HG02852 (cell line): ENCODE measurements around the gene STRN4.

Source experiments
- ATAC-seq: cut with Tn5 transposase; IDR thresholded peaks from one replicate; pipeline ENCODE4 v1.9.1; 2021; ENCODE audit warnings: mild to moderate bottlenecking, moderate library complexity; ENCODE audit not compliant: unreplicated experiment

STRN4 gene

GRCh38 chr19:46725859-46726393 is 20.3 kb downstream of the STRN4 start:
- no peak for ATAC-seq

DNA sequence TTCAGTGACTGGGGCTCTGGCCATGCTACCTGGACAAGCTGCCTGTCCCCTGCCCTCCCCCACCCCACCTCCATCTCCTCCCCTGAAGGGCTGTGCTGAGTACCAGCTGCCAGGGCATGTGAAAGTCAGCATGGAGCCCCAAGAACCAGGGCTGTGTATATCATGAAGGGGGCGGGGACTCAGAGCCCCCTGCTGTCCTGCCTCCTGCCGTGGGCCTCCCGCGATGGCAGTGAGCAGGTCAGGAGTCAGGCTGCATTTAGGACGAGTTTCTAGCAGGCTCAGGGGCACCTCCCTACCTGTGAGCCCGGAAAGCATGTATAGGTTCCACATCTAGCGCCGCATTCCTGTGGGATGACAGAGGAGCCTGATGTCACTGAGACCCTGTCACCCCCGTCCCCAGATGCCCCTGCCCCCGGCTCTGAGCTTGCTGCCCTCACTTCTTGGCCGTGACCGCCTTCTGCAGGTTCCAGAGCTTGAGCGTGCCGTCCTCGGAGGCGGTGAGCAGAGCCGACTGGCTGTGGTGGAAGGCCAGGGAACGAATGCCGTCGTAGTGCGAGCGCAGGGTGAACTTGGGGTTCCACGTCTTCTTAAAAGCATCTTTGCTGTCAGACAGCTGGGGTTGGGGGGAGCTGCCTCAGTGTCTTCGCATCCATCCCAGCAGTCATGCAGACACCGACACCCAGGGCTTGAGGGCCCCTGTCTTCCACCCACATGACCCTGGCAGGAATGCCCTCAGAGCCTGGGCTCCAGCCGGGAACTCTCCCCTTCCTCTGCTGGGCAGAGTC is 21.0 kb downstream of the STRN4 start:
- no peak for ATAC-seq

DNA sequence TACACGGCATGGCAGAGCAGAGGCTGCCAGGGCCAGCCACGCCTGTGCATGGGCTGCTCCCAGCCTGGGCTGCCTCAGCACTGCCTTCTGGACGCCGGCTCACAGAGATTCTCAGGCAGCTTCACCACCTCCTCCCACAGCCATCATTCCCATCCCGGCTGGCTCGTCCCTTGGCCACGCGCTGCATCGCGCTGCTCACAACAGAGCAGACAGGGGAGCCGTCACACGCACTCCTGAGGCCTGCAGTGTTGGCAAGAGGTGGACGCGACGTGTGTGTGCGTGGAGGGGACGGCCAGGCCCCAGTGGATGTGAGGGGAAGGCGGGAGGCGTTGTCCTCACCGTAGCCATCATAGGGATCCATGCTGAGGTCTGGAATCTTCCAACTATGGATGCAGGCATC is 21.8 kb downstream of the STRN4 start:
- ATAC-seq: no peak

- no peak for ATAC-seq
Observed at GRCh38 chr19:46723471-46723870, 22.8 kb downstream of the STRN4 start.

DNA sequence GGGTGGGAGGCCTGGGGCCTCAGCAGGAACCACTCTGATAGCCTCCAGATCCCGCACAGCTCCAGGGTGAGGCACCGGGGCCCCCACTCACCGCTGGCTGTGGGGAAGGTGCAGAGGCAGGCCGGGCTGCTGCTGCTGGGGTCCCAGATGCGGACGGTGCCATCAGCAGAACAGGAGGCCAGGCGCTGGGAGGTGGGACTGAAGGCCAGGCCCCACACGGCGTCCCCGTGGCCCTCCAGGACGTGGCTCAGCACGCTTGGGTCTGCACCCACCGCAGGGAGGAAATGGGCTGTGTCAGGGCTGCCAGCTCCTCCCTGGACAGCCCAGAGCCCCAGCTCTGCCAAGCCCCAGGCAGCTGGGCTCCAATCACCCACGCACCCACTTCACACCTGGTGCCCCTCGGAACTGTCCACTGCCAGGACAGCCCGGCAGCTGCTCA is 23.2 kb downstream of the STRN4 start:
- ATAC-seq: no peak

- ATAC-seq: no peak
Observed at GRCh38 chr19:46722421-46723022, 23.7 kb downstream of the STRN4 start.

GRCh38 chr19:46722004-46722380 is 24.3 kb downstream of the STRN4 start:
- ATAC-seq: no peak

DNA sequence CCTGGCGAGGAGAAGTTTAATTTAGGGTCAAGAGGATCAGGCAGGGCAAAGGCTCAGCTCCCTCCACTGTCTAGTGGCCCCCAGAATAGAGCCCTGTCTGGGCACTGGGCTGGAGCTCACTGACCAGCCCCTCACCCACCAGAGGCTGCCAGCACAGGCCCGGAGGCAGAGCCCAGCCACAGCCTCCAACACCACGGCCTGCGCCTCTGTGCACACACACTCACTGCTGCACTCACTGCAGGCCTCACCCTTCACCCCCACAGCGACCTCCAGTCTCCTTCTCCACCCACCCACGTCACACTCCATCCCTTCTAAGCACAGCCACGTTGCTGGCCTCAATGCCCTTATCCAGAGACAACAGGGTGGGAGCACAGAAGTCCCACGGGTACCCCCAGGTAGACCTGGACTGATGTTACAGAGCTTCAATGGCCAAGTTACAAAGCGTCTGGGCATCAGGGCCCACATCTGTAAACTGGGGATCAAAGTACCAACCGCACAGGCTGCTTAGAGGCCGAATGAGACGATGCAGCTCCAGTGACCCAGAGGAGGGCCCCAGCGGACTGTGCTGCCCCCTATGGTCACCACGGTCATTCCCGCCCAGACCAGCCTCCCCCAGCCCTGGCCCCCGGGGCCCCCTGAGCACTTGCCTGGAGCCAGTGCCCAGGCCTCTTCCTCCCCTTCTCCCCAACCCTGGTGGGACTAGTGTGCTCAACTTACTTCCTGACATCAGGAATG is 24.8 kb downstream of the STRN4 start:
- ATAC-seq: no peak

DNA sequence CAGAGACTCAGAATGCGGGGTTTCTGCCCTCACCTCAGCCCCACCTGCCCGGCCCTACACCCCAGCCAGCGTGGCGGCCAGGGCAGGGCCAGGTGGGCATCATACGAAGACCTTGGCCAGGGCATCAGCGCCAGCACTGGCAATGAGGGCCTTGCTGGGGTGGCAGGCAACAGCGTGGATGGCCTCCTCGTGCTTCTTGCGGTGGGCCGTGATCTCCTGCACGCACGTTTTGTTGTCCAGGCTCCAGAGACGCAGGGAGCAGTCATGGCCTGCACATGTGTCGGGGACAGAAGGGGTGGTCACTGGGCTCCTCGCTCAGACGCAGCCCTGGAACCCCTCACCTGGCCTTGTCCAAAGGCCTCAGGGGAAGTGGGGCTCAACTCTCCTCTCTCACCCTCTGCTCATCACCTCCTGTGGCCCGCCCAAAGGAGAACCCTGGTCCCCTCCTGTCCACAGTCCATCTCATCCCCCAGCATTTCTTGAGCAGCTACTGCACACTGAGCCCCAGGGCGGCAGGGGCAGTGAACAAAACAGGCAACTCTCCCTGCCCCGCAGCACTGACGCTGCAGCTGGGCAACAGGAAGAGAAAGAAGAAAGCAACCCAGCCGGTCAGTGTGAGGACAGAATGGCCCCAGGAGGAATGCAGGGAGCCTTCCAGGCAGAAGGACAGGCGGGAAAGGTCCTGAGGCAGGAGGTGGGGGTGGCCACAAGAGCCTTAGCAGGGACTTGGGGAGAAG is 25.6 kb downstream of the STRN4 start:
- ATAC-seq: no peak

DNA sequence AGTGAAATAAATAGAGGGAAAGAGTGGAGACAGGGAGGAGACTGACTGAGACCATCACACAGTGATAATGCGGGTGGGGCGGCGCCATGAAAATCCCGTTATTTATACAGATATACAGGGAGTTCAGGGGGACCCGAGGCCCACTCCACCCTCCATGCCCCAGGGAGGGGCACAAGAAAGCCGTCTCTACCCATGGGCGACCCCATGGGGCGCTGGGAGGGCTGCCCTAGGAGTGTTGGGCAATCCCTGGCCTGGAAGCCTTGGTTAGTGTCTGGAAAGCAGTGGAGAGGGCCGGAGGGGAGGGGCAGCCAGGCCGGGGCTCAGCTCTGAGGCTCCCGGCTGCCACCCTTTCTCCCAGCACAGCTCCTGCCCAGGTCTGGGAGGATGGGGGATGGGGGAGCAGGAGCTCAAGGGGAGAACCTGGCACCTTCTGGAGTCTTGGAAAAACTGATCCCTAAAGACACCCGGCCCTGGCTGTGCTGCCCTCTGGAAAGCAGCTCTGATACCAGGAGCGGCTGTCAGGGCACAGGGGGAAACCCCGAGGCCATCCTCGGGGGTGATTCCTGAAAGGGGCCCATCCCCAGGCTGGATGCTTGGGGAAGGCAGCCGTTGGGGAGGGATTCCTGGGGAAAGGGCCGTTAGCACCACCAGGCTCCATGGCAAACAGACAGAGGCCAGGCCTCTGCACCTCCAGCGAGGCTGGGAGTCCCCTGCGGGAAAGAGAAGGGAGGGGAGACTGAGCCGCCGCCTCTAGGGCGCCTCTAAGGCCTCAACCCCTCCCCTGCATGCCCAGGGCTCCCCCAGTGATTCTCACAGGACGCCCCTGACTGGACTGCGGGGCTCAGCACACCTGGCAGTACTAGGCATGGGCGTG is 26.4 kb downstream of the STRN4 start:
- ATAC-seq: no peak

DNA sequence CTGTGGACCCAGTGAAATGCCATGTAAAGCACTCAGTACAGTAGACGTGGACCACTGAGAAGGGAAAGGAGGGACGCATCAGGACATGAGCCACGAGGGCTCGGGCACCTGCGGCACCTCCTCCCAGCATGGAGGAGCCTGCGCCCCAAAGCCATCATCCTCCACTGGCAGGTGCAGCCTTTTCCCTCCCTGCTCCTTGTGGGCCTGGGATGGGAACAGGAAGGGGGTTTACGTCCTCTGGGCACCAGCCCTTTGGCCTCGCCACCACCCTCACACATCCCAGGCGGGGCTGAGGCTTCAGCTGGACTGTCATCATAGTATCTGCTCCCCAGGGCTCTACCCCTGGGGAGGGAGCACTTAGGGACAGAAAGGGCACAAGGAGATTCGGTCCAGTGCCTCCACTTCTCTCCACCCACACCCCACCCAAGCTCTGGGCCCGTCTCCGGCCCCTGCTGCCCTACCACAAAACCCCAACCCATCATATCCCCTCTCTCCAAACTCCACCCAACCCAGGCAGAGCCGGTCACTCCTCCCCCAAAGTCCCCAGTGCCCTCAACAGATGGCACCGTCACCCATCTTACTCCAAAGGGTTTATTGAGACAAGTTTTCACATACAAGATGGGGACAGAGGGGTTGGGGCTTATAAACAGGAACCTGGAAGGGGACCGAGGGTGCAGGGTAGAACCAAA is 27.2 kb downstream of the STRN4 start:
- no peak for ATAC-seq

- ATAC-seq: no peak
Observed at GRCh38 chr19:46718157-46718933, 27.9 kb downstream of the STRN4 start.

- no peak for ATAC-seq
Observed at GRCh38 chr19:46717716-46718143, 28.5 kb downstream of the STRN4 start.

DNA sequence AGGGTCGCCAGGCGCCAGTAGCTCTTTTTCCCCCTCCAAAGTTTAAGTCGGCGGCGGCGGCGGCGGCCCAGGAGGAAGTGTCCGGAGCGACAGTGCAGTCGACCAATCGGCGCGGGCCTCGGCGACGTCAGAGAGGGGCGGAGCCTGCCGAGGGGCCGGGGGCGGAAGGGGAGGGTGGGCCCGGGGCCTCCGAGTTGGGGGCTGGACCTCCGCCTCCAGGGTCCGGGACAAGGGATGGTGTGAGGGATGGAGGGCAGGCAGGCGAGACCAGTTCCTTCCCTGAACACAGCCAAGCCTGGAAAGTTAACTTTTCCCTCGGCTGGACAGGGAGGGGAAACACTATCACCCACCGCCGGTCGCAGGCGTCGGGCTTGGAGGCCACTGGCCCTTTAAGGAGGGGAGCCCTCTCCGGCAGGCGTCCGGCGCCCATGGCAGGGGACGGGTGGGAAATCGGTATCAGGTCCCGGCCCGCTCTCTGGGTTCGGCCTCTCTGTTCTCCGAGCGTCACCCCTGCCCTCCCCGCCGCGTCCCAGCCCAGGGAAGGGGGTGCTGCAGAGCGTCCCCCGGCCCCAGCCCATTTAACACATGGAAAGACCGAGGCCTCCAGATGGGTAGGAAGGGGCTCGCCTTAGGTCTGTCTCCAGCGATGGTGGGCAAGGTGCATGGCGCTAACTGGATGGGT is 29.1 kb downstream of the STRN4 start, which contains the start of gene PRKD2:
Gene PRKD2 (minus strand): TSS at position 81 of the 682 bp plus-strand sequence. CDS start 744 bp downstream, outside the sequence.
- ATAC-seq: peak; percentile 47

DNA sequence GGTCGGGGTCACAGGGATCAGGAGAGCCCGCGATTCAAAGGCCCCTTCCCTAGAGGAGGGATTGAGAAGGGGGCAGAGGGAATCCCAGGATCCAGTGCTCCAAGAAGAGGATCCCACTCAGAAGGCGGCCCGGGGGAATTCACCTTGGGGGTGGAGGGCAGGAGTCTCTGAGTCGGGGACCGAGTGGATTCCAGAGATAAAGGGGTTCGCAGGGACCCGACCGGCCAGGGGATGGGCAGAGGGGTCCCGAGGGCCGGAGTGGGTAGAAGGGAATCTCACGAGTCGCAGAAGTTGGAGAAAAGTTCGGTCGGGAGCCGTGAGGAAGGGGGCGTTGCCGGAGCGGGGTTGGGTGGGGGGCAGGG is 29.6 kb downstream of the STRN4 start:
- no peak for ATAC-seq

DNA sequence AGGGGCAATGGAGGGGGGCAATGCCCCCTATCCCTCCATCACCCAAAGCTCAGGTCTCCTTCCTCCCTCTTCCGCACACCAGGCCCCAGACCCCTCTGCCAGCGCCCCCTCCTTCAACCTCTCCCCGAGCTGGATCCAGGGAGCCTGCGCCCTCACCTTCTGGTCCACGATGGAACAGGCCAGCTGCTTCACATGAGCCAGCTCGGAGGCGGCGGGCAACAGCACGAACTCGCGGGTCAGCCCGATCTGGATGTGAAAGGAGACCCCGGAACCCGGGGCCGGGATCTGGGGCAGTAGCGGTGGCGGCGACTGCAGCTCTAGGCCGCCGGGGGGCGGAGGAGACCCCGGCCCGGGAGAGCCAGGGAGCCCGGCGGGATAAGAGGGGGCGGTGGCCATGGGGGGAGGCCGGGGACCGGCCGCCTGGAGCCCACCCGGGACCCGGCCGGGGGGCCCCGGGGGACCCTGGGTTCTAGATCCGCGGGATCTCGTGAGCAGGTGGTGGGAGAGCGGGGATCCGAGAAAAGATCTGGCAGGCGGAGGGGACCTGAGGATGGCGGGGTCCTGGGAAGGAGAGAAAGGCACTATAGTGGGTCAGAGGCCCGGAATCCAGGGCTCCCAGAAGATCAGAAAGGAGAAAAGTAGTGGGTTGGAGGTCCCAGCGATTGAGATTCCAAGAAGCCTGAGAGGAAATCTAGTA is 30.1 kb downstream of the STRN4 start:
- ATAC-seq: no peak

DNA sequence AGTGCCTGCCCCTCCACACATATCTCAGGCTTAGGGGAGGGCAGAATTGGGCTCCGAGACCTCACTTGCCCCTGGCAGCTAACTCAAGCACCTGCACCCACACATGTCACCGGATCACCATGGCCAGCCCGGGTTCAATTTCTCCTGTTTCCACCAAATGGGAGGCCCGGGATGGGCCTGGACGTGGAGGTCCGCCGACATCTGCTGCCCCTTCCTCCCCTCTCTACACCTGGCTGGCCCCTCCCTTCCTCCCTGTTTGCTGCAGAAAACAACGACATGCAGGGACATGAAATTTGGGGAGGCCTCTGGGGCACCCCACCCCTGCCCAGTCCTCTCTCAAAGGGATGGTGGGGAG is 30.7 kb downstream of the STRN4 start:
- no peak for ATAC-seq
